ENCODE measurements around the gene SOD2. TPM values are rescaled to one million over a fixed set of nuclear protein-coding genes. Genes with fewer than 3 reads are reported as not detected.
A peak's percentile ranks its signal among the peaks of the same experiment; 100 is the strongest.

SOD2 gene
- total RNA-seq, 1 donor from 2014 or later: 64.0 TPM

DNA sequence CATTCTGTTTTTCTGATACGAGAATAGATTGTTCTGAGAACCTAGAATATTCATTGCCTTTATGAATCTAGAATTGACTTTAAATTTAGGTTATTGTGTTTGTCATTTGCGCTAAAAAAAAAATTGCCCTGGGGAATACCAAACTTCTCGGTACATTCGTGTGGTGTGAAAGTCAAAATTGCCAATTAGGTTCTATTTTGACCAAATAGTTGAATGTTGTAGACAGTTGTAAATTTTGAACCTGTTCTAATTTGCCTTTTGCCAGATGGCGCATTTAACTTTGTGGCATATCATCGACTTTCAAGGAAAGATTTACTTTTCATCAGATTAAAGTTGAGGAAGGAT is 37.3 kb upstream of the SOD2 start:
- Mint-ChIP-seq H3K9me3 (ENCODE audit: unreplicated experiment) (no peaks in the 10 kb centered on the region), H3K4me3 (ENCODE audit: unreplicated experiment) (peak overlapping the region; percentile 17), H3K27ac (ENCODE audit: unreplicated experiment) (no peak overlapping the region), H3K4me1 (ENCODE audit: low read depth, unreplicated experiment) (peaks cover 11% of the 10 kb centered on the region), H3K36me3 (ENCODE audit: low read depth, unreplicated experiment) (no peaks in the 10 kb centered on the region), H3K27me3 (ENCODE audit: low read depth, unreplicated experiment) (no peaks in the 10 kb centered on the region)
- Histone ChIP-seq H3K27ac (ENCODE audit: low read depth, low read length) (no peak overlapping the region), H4K20me1 (ENCODE audit: insufficient read depth, low read length) (peaks cover 76% of the 10 kb centered on the region), H3K9ac (ENCODE audit: low read length) (no peak overlapping the region), H3K79me2 (ENCODE audit: insufficient read depth, low read length) (peaks cover 97% of the 10 kb centered on the region), H3K9me3 (ENCODE audit: insufficient read depth, low read depth, low read length) (no peaks in the 10 kb centered on the region), H3K4me2 (ENCODE audit: low read length) (peak overlapping the region; percentile 83), H2AFZ (ENCODE audit: low read depth, low read length) (no peak overlapping the region), H3K27me3 (ENCODE audit: insufficient read depth, low read length) (no peaks in the 10 kb centered on the region), H3K36me3 (ENCODE audit: insufficient read depth, low read length) (no peaks in the 10 kb centered on the region), H3K4me1 (ENCODE audit: insufficient read depth, low read length) (peaks cover 13% of the 10 kb centered on the region), H3K4me3 (ENCODE audit: insufficient read depth, low read depth, low read length) (no peak overlapping the region)
- DNase-seq (ENCODE audit: low read depth) (no peak), FAIRE-seq (no peak)
- TF ChIP-seq EZH2 (IDR thresholded peaks at IDR 0.05; ENCODE audit: insufficient read depth, low read length) (no peak), CTCF (IDR thresholded peaks at IDR 0.05; ENCODE audit: insufficient read depth, low read depth, low read length) (no peak)

DNA sequence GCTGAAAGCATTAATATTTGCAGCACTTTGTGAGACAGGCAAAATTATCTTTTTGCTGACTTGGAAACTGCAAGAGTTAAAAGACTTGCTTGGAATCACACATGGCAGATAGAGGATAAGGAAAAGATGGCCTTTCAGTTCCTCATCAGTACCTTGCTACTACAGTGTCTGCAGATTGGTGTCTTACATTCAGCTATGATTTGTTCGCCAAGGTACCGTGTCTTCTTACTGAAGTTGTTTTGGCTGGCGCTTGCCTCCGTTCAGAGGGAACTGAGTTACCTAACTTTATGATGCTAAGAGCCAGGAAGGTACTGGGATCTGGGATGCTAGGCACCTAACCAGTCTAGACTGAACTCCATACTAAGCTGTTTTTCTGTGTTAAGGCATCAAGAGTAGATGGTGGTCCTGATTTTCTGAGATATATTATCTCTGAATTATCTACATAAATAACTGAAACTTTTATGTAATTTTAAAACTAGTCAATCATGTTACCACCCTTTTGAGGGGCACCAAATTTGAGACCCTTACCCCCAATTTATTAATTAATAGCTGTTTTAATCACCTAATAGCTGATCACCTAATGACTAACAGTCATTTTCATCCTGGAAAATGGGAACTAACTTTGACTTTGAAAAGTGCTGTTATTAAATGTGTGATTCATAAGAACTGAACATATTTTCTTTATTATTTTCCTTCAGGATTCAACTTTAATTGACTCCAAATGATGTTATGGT is 36.7 kb upstream of the SOD2 start:
- Histone ChIP-seq H3K4me1 (ENCODE audit: insufficient read depth, low read length) (peaks cover 13% of the 10 kb centered on the region), H3K27me3 (ENCODE audit: insufficient read depth, low read length) (no peaks in the 10 kb centered on the region), H3K4me3 (ENCODE audit: insufficient read depth, low read depth, low read length) (peak overlapping the region; percentile 84), H3K79me2 (ENCODE audit: insufficient read depth, low read length) (peaks cover 97% of the 10 kb centered on the region), H4K20me1 (ENCODE audit: insufficient read depth, low read length) (peaks cover 70% of the 10 kb centered on the region), H3K4me2 (ENCODE audit: low read length) (peak overlapping the region; percentile 83), H3K27ac (ENCODE audit: low read depth, low read length) (no peak overlapping the region), H3K9me3 (ENCODE audit: insufficient read depth, low read depth, low read length) (no peaks in the 10 kb centered on the region), H2AFZ (ENCODE audit: low read depth, low read length) (no peak overlapping the region), H3K9ac (ENCODE audit: low read length) (peak overlapping the region; percentile 98), H3K36me3 (ENCODE audit: insufficient read depth, low read length) (no peaks in the 10 kb centered on the region)
- H3K4me3 Mint-ChIP-seq (ENCODE audit: unreplicated experiment): peak overlapping the region; percentile 89
- no peak for FAIRE-seq
- TF ChIP-seq CTCF (IDR thresholded peaks at IDR 0.05; ENCODE audit: insufficient read depth, low read depth, low read length) (no peak), EZH2 (IDR thresholded peaks at IDR 0.05; ENCODE audit: insufficient read depth, low read length) (no peak)
- no peaks in the 10 kb centered on the region for H3K36me3 Mint-ChIP-seq (ENCODE audit: low read depth, unreplicated experiment)
- peaks cover 11% of the 10 kb centered on the region for H3K4me1 Mint-ChIP-seq (ENCODE audit: low read depth, unreplicated experiment)
- H3K9me3 Mint-ChIP-seq (ENCODE audit: unreplicated experiment): no peaks in the 10 kb centered on the region
- no peak for DNase-seq (ENCODE audit: low read depth)
- no peaks in the 10 kb centered on the region for H3K27me3 Mint-ChIP-seq (ENCODE audit: low read depth, unreplicated experiment)
- H3K27ac Mint-ChIP-seq (ENCODE audit: unreplicated experiment): no peak overlapping the region

- H3K4me2 ChIP-seq (ENCODE audit: low read length): peak overlapping the region; percentile 83
Measured at GRCh38 chr6:159728531-159728964, 35.5 kb upstream of the SOD2 start.

More at GRCh38 chr6:159728531-159728964, 35.5 kb upstream of the SOD2 start:
- Mint-ChIP-seq H3K27ac (ENCODE audit: unreplicated experiment) (peak overlapping the region; percentile 96), H3K4me3 (ENCODE audit: unreplicated experiment) (peak overlapping the region; percentile 89), H3K27me3 (ENCODE audit: low read depth, unreplicated experiment) (no peaks in the 10 kb centered on the region), H3K9me3 (ENCODE audit: unreplicated experiment) (no peaks in the 10 kb centered on the region), H3K4me1 (ENCODE audit: low read depth, unreplicated experiment) (peaks cover 11% of the 10 kb centered on the region), H3K36me3 (ENCODE audit: low read depth, unreplicated experiment) (peaks cover 2% of the 10 kb centered on the region)
- FAIRE-seq (no peak), DNase-seq (ENCODE audit: low read depth) (no peak)
- peak overlapping the region; percentile 98 for H3K9ac ChIP-seq (ENCODE audit: low read length)
- peak overlapping the region; percentile 90 for H3K27ac ChIP-seq (ENCODE audit: low read depth, low read length)
- H4K20me1 ChIP-seq (ENCODE audit: insufficient read depth, low read length): peaks cover 60% of the 10 kb centered on the region
- no peak overlapping the region for H2AFZ ChIP-seq (ENCODE audit: low read depth, low read length)
- H3K79me2 ChIP-seq (ENCODE audit: insufficient read depth, low read length): peaks cover 97% of the 10 kb centered on the region
- H3K4me3 ChIP-seq (ENCODE audit: insufficient read depth, low read depth, low read length): peak overlapping the region; percentile 84
- peaks cover 13% of the 10 kb centered on the region for H3K4me1 ChIP-seq (ENCODE audit: insufficient read depth, low read length)
- no peaks in the 10 kb centered on the region for H3K36me3 ChIP-seq (ENCODE audit: insufficient read depth, low read length)
- H3K27me3 ChIP-seq (ENCODE audit: insufficient read depth, low read length): no peaks in the 10 kb centered on the region
- H3K9me3 ChIP-seq (ENCODE audit: insufficient read depth, low read depth, low read length): no peaks in the 10 kb centered on the region
- no peak for TF ChIP-seq EZH2 (IDR thresholded peaks at IDR 0.05; ENCODE audit: insufficient read depth, low read length)
- TF ChIP-seq CTCF (IDR thresholded peaks at IDR 0.05; ENCODE audit: insufficient read depth, low read depth, low read length): no peak

Data from astrocyte (in vitro differentiated cells and primary cell).